Measurements from ENCODE around the gene RASSF5. TPM values are rescaled to one million over a fixed set of nuclear protein-coding genes. Genes with fewer than 3 reads are reported as not detected.
A peak's percentile ranks its signal among the peaks of the same experiment; 100 is the strongest.
"Not testable (repeated sequence)": the region's sequence is repeated elsewhere in the genome, so short reads cannot be mapped to it uniquely, and the experiment has no call there.

The RASSF5 gene
- total RNA-seq, 1 donor from 2014 or later = 0.13 TPM

DNA sequence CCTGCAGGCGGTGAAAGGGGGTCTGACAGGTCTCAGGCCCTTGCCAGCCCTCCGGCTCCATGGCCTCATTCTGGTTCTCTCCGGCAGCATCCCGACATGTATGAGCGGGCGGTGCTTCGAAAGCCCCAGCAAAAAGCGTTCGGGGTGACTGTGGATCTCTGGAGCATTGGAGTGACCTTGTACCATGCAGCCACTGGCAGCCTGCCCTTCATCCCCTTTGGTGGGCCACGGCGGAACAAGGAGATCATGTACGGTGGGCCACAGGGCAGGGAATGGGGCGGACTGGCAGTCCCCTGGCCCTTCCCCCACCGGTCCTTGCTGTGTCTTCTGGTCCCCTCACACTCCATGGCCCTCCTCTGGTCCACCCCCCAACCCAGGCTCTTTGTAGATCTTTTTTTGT, 30.7 kb upstream of the RASSF5 start:
- no peak for DNase-seq (ENCODE audit: low read depth in 2 of 2)

DNA sequence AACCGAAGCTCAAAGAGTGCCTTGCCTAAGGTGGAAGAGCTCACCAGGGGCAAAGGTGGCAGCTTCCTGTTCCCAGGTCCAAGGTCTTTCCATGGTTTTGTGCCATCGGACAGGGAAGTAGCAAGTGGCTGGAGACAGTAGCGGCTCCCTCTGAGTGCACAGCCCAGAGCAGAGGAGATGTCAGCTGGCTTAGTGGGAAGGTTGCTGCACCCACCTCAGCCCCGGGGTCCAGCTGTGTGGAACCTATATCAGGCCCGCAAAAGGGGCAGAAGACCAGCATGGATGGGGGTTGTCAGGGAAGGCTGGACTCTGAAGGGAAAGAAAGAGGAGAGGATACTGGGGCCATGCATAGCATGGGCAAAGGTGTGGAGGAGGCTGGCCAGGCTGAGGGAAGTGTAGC, 30.2 kb upstream of the RASSF5 start:
- no peak for DNase-seq (ENCODE audit: low read depth in 2 of 2)

DNA sequence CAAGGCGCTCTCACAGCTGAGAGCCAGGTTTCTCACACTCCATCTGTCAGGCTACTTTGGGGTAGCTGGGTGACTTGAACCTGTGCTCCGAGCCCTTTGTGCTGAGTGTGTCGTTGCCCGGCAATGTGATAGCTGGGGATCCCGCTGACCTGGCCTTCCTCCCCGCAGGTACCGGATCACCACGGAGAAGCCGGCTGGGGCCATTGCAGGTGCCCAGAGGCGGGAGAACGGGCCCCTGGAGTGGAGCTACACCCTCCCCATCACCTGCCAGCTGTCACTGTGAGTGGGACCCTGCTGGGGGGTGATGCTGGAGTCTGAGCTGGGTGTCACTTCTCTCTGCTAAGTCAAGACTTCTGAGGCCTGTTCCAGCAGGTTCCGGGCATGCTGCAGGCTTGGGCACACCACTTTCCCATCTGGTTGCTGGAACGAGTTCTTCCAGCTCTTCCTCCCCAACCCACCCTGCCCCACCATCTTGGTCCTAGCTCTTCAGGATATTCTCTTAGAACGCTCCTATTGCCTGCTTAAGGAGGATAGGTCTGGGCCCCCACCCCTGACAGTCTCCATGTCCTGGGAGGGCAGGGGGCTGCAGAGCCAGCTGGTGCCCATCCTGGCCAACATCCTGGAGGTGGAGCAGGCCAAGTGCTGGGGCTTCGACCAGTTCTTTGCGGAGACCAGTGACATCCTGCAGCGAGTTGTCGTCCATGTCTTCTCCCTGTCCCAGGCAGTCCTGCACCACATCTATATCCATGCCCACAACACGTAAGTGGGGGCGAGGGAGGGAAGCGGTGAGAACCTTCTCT, 29.6 kb upstream of the RASSF5 start:
- DNase-seq (ENCODE audit: low read depth in 2 of 2) = no peak

DNA sequence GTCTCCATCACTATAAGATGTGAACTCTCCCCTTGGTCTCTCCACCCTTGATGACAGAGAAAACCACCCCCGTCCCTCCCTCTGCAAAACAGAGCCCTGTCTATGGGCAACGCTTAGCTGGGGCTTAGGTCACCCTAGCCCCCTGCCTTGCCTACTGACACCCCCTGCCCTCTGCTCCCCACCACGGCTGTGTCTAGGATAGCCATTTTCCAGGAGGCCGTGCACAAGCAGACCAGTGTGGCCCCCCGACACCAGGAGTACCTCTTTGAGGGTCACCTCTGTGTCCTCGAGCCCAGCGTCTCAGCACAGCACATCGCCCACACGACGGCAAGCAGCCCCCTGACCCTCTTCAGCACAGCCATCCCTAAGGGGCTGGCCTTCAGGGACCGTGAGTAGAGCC, 28.6 kb upstream of the RASSF5 start:
- no peak for DNase-seq (ENCODE audit: low read depth in 2 of 2)

DNA sequence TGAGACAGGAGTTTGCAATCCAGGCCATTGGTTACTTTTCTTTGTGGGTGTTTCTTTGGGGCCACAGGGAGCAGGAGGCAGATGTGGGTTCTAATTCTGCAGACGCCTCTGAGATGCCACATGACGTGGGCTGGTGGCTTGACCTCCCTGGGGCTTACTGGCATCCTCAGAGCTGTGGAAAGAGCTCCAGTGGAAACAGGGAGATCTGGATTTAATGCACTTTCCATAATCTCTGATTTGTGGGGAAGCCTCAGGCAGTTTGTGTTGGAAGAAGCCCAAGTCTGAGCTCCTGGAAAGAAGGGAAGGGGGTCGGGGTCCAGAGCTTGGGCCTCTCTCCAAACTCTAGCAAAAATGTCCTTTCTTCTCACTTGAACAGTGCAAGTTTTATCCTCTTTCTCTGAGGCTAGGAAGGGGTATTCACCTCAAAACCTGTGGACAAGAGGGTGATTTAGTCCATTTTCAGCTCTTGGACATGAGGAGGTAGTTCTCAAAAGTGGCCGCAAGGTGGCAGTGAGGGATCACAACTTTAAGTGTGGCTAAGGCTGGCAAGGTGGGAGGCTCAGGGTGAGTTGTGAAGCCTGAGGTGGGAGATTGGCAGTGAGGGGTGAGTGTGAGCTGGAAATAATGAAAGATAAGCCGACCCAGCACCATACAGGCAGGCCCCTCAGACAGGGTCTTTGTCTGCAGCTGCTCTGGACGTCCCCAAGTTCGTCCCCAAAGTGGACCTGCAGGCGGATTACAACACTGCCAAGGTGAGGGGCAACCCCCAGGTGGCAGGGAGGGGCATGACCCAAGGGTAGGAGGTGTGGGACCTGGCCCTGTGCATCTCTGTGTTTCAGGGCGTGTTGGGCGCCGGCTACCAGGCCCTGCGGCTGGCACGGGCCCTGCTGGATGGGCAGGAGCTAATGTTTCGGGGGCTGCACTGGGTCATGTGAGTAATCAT, 27.9 kb upstream of the RASSF5 start:
- peak; percentile 56 to 77 for DNase-seq (ENCODE audit: low read depth in 2 of 2)

DNA sequence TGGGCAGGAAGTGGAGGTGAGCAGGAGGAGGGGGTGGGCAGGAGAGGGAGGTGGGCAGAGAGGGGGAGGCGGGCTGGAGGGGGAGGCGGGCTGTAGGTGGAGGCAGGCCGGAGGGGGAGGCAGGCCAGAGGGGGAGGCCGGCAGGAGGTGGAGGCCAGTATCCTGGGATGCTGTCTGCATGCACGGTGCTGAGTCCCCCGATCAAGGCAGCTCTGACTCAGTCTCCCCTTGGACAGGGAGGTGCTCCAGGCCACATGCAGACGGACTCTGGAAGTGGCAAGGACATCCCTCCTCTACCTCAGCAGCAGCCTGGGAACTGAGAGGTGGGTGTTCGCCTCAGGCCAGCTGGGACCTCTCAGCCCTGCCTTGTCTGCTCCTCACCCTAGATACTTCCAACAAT, 27.1 kb upstream of the RASSF5 start:
- no peak for DNase-seq (ENCODE audit: low read depth in 2 of 2)

DNA sequence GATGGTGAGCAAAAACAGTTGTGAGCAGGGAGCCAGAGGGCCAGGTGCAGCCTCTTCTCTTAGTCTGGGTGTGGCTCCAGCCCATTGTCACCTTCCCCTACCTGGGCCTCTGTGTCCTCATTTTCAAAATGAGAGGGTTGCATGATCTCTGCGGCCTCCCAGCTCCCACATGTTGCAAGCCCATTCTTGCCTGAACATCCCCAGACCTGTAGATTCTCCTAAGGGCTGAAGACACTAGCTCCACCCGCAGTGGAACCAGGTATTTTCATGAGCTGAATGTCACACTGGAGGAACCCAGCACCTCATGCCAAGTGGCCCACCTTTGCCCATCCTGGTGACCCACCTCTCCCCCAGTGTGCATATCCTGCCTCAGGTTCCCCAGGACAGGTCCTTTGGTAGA, 24.7 kb upstream of the RASSF5 start:
- DNase-seq (ENCODE audit: low read depth in 2 of 2) = no peak

DNA sequence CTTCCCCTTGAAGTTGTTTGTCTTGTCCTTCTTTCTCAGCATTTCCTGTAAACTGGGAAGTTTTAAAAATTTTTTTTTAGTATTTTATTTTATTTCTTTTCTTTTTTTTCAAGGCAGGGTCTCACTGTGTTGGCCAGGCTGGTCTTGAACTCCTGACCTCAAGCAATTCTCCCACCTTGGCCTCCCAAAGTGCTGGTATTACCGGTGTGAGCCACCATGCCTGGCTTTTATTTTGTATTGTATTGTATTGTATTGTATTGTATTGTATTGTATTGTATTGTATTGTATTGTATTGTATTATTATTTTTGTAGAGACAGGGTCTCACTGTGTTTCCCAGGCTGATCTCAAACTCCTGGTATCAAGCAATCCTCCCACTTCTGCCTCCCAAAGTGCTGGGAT, 23.5 kb upstream of the RASSF5 start:
- DNase-seq (ENCODE audit: low read depth in 2 of 2) = not testable (repeated sequence)

DNA sequence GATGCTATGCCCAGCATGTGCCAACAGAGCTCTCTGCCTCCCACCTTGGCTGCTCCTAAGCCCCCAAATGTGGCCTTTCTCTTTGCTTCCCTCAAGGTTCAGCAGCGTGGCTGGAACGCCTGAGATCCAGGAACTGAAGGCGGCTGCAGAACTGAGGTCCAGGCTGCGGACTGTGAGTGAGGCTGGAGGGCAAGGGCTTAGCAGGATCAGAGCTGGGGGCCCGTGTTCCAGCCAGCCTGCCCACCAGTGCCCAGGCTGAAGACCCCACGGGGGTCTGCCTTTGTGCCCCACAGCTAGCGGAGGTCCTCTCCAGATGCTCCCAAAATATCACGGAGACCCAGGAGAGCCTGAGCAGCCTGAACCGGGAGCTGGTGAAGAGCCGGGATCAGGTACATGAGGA, 22.4 kb upstream of the RASSF5 start:
- no peak for DNase-seq (ENCODE audit: low read depth in 2 of 2)

DNA sequence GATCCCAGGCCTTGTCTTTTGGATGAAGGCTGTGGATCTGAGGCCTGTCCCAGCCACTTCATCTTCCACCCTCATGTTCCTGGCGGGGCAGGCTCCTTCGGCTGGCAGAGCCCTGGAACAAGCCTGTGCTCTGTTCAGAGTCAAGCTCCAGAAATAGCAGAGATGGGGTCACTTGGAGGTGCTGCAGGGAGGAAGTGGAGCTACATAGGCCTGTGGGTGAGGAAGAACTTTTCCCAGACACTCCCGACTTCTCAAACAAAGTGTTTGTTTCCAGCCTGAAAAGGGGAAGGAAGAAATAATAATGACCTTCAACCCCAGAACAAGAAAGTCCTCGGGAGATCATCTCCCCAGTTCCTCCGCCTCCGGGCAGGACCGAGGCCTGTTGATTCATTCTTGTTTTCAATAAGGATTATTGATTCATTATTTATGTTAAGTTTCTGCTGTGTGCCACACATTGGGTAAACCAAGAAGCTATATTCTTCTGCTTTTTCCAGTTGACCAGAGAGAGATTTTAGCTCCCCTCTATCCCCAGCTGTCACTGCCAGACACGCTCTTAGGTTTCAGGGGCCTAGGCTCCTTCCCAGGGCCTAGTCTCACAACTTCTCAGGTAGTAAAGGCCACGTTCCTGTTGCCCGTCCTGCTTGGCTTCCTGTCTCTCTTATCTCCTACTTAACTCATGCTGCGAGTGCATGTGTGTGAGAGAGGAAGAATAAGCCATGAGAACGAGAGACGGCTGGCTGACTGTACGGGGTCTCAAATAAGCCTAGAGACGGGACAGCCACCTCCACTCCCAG, 20.1 kb upstream of the RASSF5 start:
- peak in 1 of 2 donors; percentile 49 for DNase-seq (ENCODE audit: low read depth in 2 of 2)

DNA sequence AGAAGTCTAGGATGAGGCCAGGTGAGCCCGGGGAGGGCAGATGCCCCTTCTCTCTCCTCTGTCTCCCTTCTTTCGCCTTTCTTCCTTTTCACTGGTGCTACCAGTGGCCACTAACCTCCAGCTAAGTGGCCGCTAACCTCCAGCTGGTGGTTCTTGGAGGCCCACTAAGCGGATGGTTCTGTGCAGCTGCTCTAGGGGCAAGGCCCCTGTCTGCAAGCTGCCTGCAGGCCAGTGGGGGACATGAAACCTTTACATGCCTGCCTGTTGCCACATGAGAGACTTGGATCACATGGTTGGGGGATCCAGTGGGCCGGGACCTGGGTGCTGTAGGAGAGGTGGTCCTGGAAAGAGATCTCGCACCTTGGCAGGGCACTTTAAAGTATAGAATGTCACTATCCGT, 19.4 kb upstream of the RASSF5 start:
- DNase-seq (ENCODE audit: low read depth in 2 of 2) = no peak

DNA sequence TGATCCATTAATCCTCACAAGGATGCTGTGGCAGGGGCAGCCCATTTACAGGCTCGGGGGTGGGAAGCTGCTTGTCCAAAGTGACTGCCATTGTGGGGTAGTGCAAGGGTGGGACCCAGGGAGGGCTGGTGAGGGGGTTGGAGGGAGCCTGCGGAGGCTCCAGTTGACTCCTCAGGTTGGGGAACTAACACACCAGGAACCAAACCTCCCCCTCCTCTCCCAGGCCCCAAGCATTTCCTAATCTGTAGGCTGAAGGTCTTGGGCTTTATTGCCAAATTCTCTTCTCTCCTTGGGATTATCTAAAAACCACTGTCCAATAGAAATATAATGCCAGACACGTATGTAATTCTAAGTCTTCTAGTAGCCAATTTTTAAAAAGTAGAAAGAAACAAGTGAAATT, 18.9 kb upstream of the RASSF5 start:
- DNase-seq (ENCODE audit: low read depth in 2 of 2) = no peak

DNA sequence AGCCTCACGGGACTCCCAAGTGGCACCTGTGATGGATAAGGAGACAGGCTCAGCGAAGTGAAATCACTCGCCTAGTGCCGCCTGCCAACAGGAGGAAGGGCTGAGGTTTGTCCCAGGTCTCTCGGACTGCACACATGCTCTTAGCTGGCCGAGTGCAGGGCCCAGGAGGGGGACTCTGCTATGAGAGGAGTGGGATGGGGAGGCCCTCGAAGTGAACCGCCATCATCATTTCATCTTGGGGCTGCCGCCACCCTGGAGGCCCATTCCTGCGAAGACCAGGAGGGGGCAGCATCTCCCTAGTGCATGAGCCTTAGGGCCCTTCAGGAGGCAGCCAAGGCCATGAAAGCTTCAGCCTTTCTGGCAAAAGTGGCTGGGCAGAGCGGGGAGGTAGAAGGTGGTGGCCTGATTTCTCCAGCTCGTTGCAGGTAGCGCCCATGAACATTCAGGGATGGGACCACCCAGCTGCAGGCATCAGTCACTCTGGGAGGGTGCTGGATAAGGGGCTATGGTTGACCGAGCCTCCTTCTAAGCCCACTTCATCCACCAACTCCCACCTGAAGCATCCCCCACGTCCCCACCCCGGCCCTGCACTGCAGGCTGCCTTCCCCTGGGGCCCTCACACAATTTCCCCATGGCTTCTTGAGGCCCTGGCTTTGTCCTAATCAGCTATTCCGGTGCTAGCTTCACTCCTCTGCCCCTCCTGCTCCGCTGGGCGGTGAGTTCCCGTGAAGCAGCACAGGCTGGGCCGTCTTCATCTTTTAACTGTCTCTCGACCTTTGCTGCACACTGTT, 17.2 kb upstream of the RASSF5 start:
- DNase-seq (ENCODE audit: low read depth in 2 of 2) = peak; percentile 31 to 64

DNA sequence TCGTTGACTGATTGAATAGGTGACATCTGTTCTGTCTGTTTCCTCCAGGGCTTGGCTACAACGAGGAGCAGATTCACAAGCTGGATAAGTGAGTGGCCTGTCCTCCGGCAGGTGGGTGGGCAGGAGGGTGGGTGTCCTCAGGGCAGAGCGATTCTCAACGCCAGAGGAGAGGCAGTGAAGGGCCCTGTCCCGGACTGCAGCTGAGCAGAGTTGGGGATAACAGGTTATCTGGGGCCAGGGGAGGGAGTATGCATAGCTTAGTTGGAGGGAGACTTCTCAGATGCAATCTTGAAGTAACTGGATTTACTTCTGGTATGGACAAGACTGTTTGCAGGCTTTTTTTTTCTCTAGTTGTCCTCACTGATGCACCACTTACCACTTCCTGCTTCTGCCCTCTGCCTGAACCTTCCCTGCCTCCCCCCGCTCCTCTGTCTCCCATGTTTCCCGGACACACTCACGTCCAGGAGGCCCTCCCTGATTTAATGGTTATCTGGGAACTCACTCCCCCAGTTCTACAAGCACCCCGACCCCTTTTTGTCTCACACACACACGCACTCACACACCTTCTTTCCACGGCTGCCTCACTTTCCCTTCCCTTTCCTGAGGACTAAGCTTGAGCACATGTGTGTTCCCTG, 16.4 kb upstream of the RASSF5 start:
- DNase-seq (ENCODE audit: low read depth in 2 of 2) = no peak

DNA sequence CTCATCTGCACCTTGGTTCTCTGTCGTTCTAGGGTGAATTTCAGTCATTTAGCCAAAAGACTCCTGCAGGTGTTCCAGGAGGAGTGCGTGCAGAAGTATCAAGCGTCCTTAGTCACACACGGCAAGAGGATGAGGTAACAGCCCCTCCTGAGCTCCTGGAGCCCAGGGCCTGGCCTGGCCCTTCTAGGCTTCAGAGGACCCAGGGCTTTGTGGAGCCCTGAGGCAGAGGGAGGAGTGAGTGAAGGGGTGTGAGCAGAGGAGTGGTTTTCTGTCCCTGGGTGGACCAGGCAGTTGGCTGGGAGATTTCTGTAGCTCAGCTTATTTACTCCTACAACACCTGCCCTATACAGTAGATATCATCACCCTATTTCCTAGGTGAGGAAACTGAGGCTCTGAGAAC, 15.7 kb upstream of the RASSF5 start:
- DNase-seq (ENCODE audit: low read depth in 2 of 2) = no peak

DNA sequence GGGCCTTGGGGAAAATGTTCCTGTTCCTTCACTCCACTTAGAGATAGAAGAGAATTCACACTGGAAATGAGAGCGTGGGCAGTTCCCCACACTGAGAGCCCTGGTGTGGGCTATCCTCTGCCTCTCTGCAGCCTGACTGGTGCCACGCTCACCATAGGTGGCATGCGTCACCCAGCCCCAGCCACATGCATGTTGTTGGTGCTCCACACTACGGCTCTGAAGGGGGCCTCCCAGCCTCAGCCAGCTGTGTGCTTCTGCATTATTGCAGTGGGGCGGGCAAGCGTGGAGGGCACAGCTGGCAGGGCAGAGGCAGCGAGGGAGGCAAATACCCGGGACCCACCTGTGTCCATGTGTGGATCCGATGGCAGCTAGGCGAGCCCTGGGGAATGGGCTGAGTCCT, 14.7 kb upstream of the RASSF5 start:
- no peak for DNase-seq (ENCODE audit: low read depth in 2 of 2)

DNA sequence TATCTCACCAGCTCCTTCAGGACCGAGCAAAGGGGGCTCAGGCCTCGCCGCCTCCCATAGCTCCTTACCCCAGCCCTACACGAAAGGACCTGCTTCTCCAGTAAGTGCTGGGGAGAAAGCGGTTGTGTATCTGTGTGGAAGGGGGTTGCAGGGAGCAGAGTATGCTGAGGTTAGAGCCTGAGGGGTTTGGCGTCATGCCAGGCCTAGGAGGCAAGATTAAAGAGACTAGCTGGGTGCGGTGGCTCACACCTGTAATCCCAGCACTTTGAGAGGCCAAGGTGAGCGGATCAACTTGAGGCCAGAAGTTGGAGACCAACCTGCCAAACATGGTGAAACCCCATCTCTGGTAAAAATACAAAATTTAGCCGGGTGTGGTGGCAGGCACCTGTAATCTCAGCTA, 14.1 kb upstream of the RASSF5 start:
- DNase-seq (ENCODE audit: low read depth in 2 of 2) = no peak

DNA sequence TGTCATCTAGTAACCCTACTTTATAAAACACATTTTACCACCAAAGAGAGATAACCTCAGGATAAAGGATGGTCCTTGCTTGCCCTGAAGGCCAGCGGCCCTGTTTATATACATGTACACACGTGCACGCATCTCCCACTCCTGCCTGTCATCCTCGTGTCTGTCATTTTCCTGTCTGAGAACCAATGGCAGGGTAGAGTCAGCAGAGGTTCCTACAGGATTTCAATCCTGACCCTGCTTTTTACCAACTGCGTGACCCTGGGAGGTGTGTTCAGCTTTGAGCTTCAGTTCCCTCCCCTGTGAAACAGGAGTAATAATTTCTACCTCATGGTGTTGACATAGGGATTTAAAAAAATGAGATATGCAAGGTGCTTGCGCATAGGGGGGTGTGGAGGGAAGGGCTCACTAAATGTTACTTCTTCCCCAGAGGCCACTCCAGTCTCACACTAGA, 12.3 kb upstream of the RASSF5 start:
- no peak for DNase-seq (ENCODE audit: low read depth in 2 of 2)

DNA sequence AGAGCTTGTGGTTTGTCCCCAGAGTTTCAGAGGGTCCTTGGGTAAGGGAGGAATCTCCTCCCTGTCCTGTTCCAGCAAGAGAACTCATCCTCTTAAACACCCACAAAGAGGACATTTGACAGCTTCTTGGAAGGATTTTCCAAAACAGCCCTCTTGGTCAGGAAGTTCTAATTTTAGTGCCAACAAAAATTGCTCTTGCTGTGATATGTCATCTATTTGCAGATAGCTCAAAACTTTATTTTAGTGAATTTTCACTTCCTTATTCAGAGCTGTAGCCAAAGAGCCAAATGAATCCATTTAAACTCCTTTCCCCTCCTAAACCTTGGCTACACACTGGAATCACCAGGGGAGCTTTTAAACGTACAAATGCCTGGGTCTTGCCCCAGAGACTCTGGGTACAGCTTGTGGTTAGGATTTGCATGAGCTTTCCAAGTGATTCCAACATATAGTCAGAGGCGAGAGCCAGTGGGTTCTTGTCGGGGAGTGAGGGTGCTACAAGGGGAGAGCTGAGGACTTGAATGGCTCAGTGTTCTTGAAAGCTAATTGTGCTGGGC, 11.8 kb upstream of the RASSF5 start:
- no peak for DNase-seq (ENCODE audit: low read depth in 2 of 2)

DNA sequence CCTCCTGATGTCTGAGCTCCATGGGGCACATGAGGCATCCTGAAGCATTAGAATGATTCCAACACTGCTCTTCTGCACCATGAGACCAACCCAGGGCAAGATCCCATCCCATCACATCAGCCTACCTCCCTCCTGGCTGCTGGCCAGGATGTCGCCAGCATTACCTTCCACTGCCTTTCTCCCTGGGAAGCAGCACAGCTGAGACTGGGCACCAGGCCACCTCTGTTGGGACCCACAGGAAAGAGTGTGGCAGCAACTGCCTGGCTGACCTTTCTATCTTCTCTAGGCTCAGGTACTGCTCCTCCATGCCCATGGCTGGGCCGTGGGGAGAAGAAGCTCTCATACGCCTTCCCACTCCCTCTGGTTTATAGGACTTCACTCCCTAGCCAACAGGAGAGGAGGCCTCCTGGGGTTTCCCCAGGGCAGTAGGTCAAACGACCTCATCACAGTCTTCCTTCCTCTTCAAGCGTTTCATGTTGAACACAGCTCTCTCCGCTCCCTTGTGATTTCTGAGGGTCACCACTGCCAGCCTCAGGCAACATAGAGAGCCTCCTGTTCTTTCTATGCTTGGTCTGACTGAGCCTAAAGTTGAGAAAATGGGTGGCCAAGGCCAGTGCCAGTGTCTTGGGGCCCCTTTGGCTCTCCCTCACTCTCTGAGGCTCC, 11.1 kb upstream of the RASSF5 start:
- peak in 1 of 2 donors; percentile 24 for DNase-seq (ENCODE audit: low read depth in 2 of 2)

Measured in dermis microvascular lymphatic vessel endothelial cell (primary cell).